Measurements from ENCODE around the gene DLEC1. TPM values are rescaled to one million over a fixed set of nuclear protein-coding genes. Genes with fewer than 3 reads are reported as not detected.

DLEC1 gene
- total RNA-seq, 2 donors from 2014 or later = 0.18 to 1.9 TPM

DNA sequence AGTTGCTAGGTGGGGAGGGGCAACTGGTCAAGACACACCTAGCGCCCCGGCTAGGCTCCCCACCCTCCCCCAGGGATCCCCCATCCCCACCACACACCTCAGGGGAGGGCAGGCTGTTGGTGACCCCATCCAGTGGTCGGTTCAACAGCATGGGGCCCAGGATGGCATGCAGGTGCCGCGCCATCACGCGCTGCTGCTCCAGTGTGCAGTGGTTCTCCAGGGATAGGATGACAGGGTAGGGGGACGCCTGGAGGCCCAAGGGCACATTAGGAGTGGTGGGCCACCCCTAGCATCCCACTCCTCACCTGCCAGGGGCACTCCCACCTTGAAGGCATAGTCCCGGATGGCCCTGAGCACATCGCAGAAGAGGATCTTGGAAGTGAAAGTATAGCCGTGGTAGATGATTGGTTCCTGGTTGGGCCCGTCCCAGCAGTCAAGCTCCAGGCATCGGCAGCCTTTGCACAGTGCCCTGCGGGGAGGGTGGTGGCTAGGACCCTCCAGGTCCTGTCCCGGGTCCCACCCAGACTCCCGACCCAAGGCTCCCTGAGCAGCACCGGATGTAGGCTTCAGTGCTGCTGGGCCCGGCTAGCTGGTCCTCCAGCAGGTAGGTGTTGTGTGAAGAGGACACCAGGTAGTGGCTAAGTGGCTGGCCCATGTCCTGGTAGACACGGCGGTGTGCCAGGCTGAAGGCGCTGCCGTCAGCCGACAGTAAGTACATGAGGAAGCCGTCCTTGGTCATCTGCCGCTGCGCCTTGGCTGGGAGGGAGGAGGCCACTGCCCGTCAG, 29.0 kb upstream of the DLEC1 start:
- Mint-ChIP-seq H3K36me3 (no peaks in the 10 kb centered on the region), H3K9me3 (no peaks in the 10 kb centered on the region), H3K27ac (peak overlapping the region in 1 of 2 donors; percentile 79)
- peak in 1 of 2 donors; percentile 5 for ATAC-seq
- DNase-seq (ENCODE audit: low spot score in 2 of 2) = no peak

DNA sequence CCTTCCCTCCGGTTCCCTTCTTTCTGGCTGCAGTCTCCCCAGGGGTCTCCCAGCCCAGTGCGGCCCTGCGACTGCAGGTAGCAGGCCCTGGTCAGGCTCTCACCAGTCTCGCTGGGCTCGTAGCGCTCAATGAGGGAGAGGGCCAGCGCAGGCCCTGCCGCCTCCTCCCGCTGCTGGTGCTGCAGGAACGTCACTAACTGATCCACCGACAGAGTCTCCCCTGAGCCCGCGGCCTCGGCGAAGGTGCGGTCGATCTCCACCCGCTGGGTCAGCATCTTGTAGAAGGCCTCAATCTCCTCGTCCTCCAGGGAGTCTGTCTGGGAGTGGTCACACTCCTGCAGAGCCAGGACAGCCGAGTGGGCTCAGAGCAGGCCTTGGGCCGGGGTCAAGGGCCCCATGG, 27.9 kb upstream of the DLEC1 start:
- Mint-ChIP-seq H3K9me3 (no peaks in the 10 kb centered on the region), H3K27ac (peak overlapping the region in 1 of 2 donors; percentile 27), H3K36me3 (peaks cover 2 to 3% of the 10 kb centered on the region in 2 donors)
- no peak for ATAC-seq
- DNase-seq (ENCODE audit: low spot score in 2 of 2) = no peak

DNA sequence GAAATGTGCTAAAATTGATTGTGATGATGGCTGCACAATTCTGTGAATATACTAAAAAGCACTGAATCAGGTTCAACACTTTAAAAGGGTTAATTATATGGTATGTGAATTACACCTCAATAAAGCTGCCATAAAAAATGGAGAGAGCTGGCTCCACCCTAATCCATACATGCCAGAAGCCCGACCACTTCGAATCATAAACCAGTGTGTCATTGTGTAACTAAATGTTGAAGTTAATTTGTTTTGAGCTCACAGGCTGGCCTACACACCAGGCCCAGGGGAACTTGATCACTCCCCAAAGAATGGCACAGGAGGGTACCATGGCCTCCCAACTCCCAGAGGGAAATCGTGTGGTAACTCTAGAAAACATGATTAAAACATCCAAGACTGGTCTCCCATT, 23.5 kb upstream of the DLEC1 start:
- ATAC-seq (no peak), DNase-seq (ENCODE audit: low spot score in 2 of 2) (no peak)
- Mint-ChIP-seq H3K9me3 (peaks cover 0 to 5% of the 10 kb centered on the region in 2 donors), H3K36me3 (peaks cover 11 to 13% of the 10 kb centered on the region in 2 donors), H3K27ac (no peak overlapping the region)

DNA sequence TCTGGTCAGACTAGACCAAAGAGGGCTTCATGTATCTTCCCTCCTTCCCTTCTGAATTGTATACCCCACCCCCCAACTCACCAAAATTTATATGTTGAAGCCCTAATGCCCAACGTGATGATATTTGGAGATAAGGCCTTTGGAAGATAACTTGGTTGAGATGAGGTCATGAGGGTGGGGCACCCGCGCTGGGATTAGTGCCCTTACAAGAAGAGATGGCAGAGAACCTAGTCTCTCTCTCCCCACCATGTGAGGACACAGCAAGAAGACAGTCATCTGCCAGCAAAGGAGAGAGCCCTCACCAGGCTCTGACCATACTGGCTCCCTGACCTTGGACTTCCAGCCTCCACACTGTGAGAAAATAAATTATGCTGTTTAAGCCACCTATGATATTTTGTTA, 23.0 kb upstream of the DLEC1 start:
- H3K9me3 Mint-ChIP-seq = peaks cover 0 to 5% of the 10 kb centered on the region in 2 donors
- ATAC-seq (no peak), DNase-seq (ENCODE audit: low spot score in 2 of 2) (no peak)
- peaks cover 11 to 13% of the 10 kb centered on the region in 2 donors for H3K36me3 Mint-ChIP-seq
- H3K27ac Mint-ChIP-seq = no peak overlapping the region

DNA sequence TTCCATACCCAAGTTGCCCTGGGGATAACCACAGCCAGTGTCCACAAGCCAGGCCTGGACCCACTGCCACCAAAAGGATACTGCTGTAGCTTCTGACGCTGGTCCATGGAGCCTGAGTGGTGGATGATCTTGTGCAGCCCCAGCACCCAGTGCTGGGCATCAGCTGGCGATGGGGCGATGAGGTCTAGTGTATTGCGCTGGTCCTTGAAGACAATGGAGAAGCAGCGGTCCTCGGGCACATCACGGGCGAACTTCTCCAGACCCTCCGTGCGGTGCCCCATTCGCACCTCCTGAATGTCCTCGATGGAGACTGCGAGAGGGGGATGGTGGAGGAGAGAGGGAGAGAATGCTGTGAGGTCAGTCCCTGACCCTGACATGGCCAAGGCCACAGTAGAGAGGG, 22.6 kb upstream of the DLEC1 start:
- H3K36me3 Mint-ChIP-seq = peaks cover 11 to 13% of the 10 kb centered on the region in 2 donors
- no peak overlapping the region for H3K27ac Mint-ChIP-seq
- peaks cover 0 to 5% of the 10 kb centered on the region in 2 donors for H3K9me3 Mint-ChIP-seq
- no peak for ATAC-seq
- no peak for DNase-seq (ENCODE audit: low spot score in 2 of 2)

DNA sequence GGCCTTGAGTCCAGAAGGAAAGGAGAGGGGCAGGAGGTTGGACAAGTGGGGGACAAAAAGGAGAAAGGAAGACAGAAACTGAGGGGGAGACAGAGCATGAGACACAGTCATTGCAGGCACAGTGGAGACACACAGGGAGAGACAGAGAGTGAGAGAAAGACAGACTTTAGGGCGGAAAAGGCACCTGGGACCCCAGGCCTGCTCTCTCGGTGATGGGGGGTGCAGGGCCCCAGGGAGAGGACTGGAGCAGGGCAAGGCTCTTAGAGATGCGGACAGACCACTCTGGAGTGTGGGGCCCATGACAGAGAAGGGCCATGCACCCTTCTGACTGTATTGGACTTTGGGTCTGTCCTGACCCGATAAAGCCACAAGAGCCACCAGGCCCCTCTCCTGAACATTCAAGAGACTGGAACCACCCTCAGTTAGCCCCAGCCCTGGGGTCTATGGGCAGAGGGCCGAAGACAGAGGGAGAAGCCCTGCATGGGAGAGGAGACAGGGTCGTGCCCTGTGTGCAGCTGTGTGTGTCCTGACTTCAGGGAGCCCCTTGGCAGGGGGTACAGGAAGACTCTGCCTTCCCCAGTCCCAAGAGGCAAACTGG, 22.1 kb upstream of the DLEC1 start:
- Mint-ChIP-seq H3K36me3 (peaks cover 11 to 13% of the 10 kb centered on the region in 2 donors), H3K27ac (no peak overlapping the region), H3K9me3 (peaks cover 0 to 5% of the 10 kb centered on the region in 2 donors)
- DNase-seq (ENCODE audit: low spot score in 2 of 2) (no peak), ATAC-seq (no peak)

DNA sequence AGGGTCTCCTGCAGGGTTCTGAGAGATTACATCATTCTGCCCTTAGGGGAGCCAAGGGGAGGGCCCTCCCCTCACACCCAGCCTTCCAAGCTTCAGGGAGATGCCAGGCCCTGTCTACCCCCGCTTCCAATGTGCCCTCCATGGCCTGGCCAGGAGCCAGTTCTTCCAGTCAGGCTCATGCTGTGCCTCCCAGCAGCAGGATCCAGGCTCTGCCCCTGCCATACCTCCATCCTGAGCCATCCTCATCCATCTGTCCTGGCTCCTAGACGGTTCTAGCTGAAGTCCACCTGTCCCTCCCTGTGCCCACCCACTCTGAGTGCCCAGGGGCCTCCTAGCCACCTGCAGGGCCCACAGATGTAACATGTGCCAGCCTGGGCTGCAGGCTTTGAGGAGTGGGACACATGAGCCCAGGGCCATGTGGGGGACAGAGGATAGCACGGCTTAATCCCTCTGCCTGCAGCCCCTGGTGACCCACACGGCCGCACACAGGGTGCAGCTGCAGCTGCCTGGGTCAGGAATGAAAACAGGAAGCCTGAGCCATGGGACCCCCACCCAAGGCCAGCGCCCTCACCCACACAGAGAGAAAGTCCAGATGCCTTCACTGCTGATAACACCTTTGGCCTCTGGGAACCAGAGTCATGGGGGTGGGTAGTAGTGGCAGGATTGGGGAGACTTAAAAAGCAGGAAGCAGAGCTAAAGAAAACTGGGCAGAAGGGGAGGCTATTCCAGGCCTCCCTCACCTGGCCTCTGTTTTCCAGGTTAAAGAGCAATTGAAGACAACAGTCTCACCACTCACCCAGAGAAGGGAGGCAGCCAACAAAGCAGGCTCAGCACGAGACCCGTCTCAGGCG, 21.3 kb upstream of the DLEC1 start:
- DNase-seq (ENCODE audit: low spot score in 2 of 2) (no peak), ATAC-seq (no peak)
- Mint-ChIP-seq H3K27ac (peak overlapping the region in 1 of 2 donors; percentile 63), H3K9me3 (peaks cover 0 to 5% of the 10 kb centered on the region in 2 donors), H3K36me3 (peaks cover 11 to 13% of the 10 kb centered on the region in 2 donors)

DNA sequence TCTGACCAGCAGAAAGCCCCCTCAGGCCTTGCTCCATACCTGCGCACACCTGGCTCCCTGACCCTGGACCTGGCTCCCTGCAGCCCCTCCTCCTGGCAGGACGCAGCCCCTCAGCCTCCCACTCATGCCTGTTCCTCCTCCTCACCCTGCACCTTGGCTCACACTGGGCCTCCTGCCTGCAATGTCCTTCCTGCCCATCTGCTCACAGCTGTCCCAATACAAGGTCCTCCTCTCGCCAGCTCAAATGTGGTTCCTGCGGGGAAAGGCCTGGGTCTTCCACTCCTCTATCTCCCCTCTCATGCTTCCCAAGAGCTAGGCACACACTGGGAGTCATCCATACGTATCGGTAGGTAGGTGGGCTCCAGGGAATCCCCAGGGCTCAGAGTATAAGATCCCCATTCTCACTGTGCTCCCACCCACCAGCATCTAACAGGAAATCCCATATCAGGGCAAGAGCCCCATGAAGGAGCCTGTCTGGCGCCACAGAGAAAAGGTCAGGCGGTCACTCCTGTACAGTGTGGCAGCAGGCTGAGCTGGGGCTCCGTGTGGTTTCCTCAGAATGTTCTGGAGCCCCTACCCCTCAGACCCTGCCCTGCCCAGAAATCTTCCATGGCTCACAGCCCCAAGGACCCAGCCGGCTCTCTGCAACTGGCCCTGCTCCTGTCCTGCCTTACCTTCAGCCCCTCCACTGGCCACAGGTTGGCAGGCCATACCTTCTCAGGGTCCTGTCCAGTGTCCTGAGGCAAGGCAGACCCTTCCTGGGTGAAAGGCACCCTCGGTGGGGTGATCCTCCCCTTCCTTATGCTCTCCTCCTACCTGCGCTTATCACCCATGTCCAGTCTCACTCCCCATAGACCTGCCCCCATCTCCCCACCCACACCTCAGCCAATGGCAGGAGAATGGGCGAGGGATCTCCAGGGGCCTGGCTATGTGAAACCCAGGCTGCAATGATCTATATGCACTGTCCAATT, 20.4 kb upstream of the DLEC1 start:
- Mint-ChIP-seq H3K27ac (peak overlapping the region; percentile 56 to 63), H3K9me3 (peaks cover 0 to 5% of the 10 kb centered on the region in 2 donors), H3K36me3 (peaks cover 11 to 13% of the 10 kb centered on the region in 2 donors)
- ATAC-seq = no peak
- no peak for DNase-seq (ENCODE audit: low spot score in 2 of 2)

DNA sequence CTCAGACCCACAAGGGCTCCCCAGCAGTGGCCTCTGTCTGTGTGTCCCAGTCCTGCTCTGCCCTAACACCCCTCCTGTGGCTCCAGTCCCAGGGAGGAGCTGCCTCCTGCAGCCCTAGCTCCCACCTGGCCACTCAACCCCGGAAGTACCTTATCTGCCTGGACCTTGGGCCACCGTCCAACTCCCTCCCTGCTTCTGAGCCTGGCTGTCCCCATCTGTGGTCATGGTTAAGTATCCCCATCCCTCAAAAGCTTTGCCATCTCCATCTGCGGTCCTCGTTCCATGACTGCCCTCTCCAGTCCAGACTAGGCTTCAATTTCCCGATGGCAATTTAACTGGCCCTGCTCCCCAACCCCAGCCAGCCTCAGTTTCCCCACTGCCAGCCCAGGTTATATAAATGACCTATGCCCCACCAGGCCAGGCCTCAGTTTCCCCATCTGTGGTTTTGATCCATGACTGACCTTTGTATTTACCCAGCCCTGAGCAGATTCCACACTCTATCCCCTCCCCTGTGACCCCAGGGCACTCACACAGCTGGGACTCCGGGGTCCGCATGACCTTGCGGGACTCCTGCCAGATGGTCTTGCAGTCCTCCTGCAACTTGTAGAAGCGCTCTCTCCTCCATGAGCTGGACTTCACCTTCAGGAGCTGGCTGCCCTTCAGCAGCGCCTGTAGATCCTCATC, 19.2 kb upstream of the DLEC1 start:
- no peak for ATAC-seq

DNA sequence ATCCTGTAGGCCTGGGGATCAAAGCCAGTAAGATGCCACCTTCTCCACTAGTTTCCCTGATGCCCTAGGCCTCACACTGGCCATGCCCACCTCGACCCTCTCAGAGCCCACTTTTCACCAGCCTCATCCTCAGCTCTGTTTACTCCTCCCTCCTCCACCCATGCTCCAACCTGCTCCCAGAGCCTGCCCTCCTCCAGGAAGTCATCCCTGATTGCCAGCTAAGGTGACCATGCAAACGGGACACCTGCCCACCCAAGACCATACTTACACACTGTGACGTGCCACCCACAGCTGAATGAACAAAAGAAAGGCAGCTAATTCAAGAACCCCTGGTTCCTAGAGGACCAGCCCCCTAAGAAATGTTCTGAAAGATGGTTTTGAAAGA, 18.7 kb upstream of the DLEC1 start:
- H3K27ac Mint-ChIP-seq = no peak overlapping the region
- ATAC-seq (no peak), DNase-seq (ENCODE audit: low spot score in 2 of 2) (no peak)
- peaks cover 11 to 13% of the 10 kb centered on the region in 2 donors for H3K36me3 Mint-ChIP-seq
- H3K9me3 Mint-ChIP-seq = peaks cover 0 to 5% of the 10 kb centered on the region in 2 donors

More for the DNA sequence above, 19.2 kb upstream of the DLEC1 start:
- Mint-ChIP-seq H3K36me3 (peaks cover 11 to 13% of the 10 kb centered on the region in 2 donors), H3K9me3 (peaks cover 0 to 5% of the 10 kb centered on the region in 2 donors), H3K27ac (no peak overlapping the region)
- DNase-seq (ENCODE audit: low spot score in 2 of 2) = no peak

DNA sequence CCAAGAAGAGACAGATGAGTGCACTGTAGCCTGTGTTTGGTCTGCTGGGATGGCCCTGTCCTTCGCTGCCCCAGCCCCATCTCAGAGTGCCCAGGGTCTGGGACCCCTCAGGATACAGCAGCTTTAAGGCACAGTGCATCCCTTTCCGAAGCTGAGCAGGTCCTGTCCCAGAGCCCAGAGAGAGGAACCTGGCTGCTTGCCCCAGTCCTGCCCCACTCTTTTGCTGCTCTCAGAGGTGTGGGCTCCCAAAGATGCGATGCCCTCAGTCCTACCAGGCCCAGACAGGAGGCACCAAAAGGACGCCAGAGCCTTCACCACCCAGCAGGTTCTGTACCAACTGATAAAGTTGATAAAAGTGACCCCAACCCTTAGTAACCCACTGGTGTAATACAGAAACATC, 17.8 kb upstream of the DLEC1 start:
- Mint-ChIP-seq H3K27ac (peak overlapping the region in 1 of 2 donors; percentile 67), H3K9me3 (peaks cover 0 to 5% of the 10 kb centered on the region in 2 donors), H3K36me3 (peaks cover 8 to 9% of the 10 kb centered on the region in 2 donors)
- ATAC-seq = no peak
- DNase-seq (ENCODE audit: low spot score in 2 of 2) = no peak

DNA sequence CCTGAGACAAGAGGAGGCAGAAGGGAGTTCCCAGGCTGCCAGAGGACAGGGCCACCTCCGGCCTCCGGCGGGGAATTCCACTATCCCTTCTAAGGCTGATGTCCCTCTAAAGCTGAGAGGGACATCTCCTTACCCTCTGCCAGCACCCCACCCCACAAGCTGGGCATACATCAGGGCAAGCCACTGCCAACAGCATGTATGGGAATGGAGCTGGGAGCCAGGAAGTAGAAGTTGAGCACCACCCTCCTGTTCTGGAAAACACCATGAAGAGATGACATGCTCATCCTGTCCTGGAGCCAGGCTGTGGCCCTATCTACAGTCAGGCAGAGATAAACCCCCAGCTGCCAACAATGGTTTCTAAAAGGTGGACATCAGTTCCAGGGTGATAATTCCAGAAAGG, 16.7 kb upstream of the DLEC1 start:
- ATAC-seq (no peak), DNase-seq (ENCODE audit: low spot score in 2 of 2) (no peak)
- Mint-ChIP-seq H3K9me3 (no peaks in the 10 kb centered on the region), H3K36me3 (no peaks in the 10 kb centered on the region), H3K27ac (peak overlapping the region; percentile 67)

DNA sequence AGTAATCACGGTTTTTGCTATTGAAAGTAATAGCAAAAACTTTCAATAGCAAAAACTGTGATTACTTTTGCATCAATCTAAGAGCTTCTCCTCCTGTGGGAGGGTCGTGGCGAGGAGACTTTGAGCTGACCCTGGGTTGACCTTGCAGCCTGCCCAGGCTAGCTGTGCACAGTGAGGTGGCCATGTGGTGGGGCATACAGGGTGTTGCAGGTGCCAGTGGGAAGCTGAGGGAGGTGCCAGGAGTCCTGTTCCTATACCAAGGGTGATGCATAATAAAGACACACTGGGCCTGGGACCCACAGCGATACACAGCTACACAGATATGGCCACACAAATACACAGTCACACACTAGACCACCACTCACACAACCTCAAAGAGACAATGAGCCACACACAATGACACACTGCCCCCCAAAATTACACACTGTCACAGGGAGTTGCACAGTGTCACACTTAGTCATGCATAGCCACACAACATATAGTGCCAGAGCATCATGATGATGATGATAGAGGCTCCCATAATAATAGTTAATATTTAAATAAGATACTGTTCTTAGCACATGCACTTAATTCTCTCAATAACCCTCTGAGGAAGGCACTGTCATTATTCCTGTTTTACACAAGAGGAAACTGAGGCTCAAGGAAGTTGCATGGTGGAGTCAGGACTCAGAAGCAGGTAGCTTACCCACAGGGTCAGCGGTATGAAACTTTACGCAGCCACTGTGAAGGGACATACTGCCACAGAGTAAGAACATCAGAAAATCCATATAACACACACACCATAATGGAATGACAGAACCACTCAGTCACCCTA, 15.9 kb upstream of the DLEC1 start:
- peak in 1 of 2 donors; percentile 2 for ATAC-seq
- Mint-ChIP-seq H3K9me3 (no peaks in the 10 kb centered on the region), H3K27ac (peak overlapping the region in 1 of 2 donors; percentile 94), H3K36me3 (no peaks in the 10 kb centered on the region)
- DNase-seq (ENCODE audit: low spot score in 2 of 2) = no peak

DNA sequence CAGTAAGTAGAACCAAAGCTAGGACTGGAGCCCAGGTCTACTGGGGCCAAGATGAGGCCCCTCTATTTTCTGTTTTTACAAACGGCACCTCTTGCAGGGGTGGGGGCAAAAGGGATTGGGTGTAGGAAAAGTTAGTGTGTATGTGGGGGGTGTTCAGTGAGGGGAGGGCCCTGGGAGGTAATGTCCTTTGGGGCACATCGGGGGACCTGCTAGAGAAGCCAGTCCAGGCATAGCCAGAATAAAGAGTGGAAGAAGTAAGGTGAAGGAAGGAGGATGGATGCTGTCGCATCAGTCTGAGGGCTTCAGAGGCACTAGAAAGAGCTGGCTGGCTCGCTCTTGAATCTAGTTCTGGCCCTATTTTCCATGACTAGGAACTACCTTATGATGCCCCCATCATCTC, 12.2 kb upstream of the DLEC1 start:
- DNase-seq (ENCODE audit: low spot score in 2 of 2) (no peak), ATAC-seq (no peak)
- Mint-ChIP-seq H3K9me3 (no peaks in the 10 kb centered on the region), H3K27ac (no peak overlapping the region), H3K36me3 (no peaks in the 10 kb centered on the region)

All from activated naive CD4-positive, alpha-beta T cell treated with anti-CD3 and anti-CD28 coated beads, Interleukin-2, amount 50 U/mL, for 72 hours (primary cell).